Measurements from ENCODE around the gene ITPR1. TPM values are rescaled to one million over a fixed set of nuclear protein-coding genes. Genes with fewer than 3 reads are reported as not detected.

The ITPR1 gene
- total and polyA plus RNA-seq, 4 donors = 3.7 to 39.4 (median 8.2) TPM

DNA sequence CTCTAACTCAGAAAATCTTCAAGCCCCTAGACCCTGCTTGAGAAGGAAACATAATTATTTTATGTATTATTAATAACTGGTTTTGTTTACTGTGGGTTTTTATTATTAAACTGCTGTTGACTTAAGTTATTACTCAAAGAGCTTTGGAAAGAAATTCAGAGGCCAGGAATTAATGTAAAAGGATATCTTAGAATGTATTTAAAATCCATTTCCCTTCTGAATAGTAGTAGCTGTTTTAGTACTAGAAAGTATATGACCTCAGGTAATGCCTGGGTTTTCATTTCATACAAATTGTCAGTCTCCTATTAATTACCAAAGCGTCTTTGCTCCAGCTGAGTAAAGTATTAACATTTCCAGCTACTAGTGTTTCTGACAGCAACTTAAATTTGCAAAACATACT is 223.1 kb downstream of the ITPR1 start:
- Histone ChIP-seq H3K27me3 (ENCODE audit: control insufficient read depth in 4 of 4, insufficient read depth in 4 of 4, low read length in 3 of 4) (no peaks in the 10 kb centered on the region), H3K9me3 (ENCODE audit: control insufficient read depth in 4 of 4, low read length in 3 of 4) (no peaks in the 10 kb centered on the region), H3K9ac (ENCODE audit: low read depth in 1 of 2, low read length in 2 of 2) (no peak overlapping the region), H3K4me3 (ENCODE audit: low read depth in 1 of 3, low read length in 3 of 3) (no peak overlapping the region), H3K36me3 (ENCODE audit: control insufficient read depth in 4 of 4, insufficient read depth in 3 of 4, low read depth in 1 of 4, low read length in 3 of 4) (peaks cover 0 to 2% (median 0%) of the 10 kb centered on the region in 4 donors), H3K4me1 (ENCODE audit: control insufficient read depth in 4 of 4, insufficient read depth in 4 of 4, low read length in 3 of 4) (peaks cover 6 to 31% (median 13%) of the 10 kb centered on the region in 4 donors), H3K27ac (ENCODE audit: low read depth in 1 of 2, low read length in 2 of 2) (no peak overlapping the region)
- WGBS = 91% methylated on average over 1 of the region's 1 CpG
- no peak for TF ChIP-seq ZBTB33 (IDR thresholded peaks at IDR 0.05)
- no peak for DNase-seq (ENCODE audit: low spot score)

GRCh38 chr3:4716706-4717362 is 223.7 kb downstream of the ITPR1 start:
- H3K4me1 ChIP-seq (ENCODE audit: control insufficient read depth in 4 of 4, insufficient read depth in 4 of 4, low read length in 3 of 4) = peaks cover 6 to 31% (median 15%) of the 10 kb centered on the region in 4 donors
- no peaks in the 10 kb centered on the region for H3K27me3 ChIP-seq (ENCODE audit: control insufficient read depth in 4 of 4, insufficient read depth in 4 of 4, low read length in 3 of 4)
- H3K27ac ChIP-seq (ENCODE audit: low read depth in 1 of 2, low read length in 2 of 2) = no peak overlapping the region
- no peak for DNase-seq (ENCODE audit: low spot score)
- no peaks in the 10 kb centered on the region for H3K9me3 ChIP-seq (ENCODE audit: control insufficient read depth in 4 of 4, low read length in 3 of 4)
- TF ChIP-seq YY1 (IDR thresholded peaks at IDR 0.05) (no peak), GABPA (IDR thresholded peaks at IDR 0.05 in 1 of 2, conservative IDR thresholded peaks at IDR 0.05 in 1 of 2) (no peak), ATF3 (IDR thresholded peaks at IDR 0.05) (no peak), SP1 (IDR thresholded peaks at IDR 0.05) (no peak), RXRA (IDR thresholded peaks at IDR 0.05) (no peak), FOXA2 (IDR thresholded peaks at IDR 0.05) (no peak), NR2F2 (IDR thresholded peaks at IDR 0.05) (peak; percentile 20)
- 90% methylated on average over 14 of the region's 14 CpGs for WGBS
- H3K36me3 ChIP-seq (ENCODE audit: control insufficient read depth in 4 of 4, insufficient read depth in 3 of 4, low read depth in 1 of 4, low read length in 3 of 4) = peaks cover 0 to 2% (median 0%) of the 10 kb centered on the region in 4 donors
- H3K9ac ChIP-seq (ENCODE audit: low read depth in 1 of 2, low read length in 2 of 2) = no peak overlapping the region
- H3K4me3 ChIP-seq (ENCODE audit: low read depth in 1 of 3, low read length in 3 of 3) = no peak overlapping the region

GRCh38 chr3:4717363-4717740 is 224.2 kb downstream of the ITPR1 start:
- Histone ChIP-seq H3K27ac (ENCODE audit: low read depth in 1 of 2, low read length in 2 of 2) (no peak overlapping the region), H3K9ac (ENCODE audit: low read depth in 1 of 2, low read length in 2 of 2) (no peak overlapping the region), H3K9me3 (ENCODE audit: control insufficient read depth in 4 of 4, low read length in 3 of 4) (no peaks in the 10 kb centered on the region), H3K36me3 (ENCODE audit: control insufficient read depth in 4 of 4, insufficient read depth in 3 of 4, low read depth in 1 of 4, low read length in 3 of 4) (peaks cover 0 to 2% (median 0%) of the 10 kb centered on the region in 4 donors), H3K4me1 (ENCODE audit: control insufficient read depth in 4 of 4, insufficient read depth in 4 of 4, low read length in 3 of 4) (peaks cover 6 to 31% (median 16%) of the 10 kb centered on the region in 4 donors), H3K4me3 (ENCODE audit: low read depth in 1 of 3, low read length in 3 of 3) (no peak overlapping the region), H3K27me3 (ENCODE audit: control insufficient read depth in 4 of 4, insufficient read depth in 4 of 4, low read length in 3 of 4) (no peaks in the 10 kb centered on the region)
- no peak for DNase-seq (ENCODE audit: low spot score)
- TF ChIP-seq RAD21 (IDR thresholded peaks at IDR 0.05) (no peak), HNF4A (conservative IDR thresholded peaks at IDR 0.05) (no peak), YY1 (IDR thresholded peaks at IDR 0.05) (no peak), SP1 (IDR thresholded peaks at IDR 0.05) (no peak), TAF1 (conservative IDR thresholded peaks at IDR 0.05) (no peak), FOXA1 (IDR thresholded peaks at IDR 0.05) (no peak), ZBTB33 (IDR thresholded peaks at IDR 0.05) (no peak), ATF3 (IDR thresholded peaks at IDR 0.05) (no peak), HNF4G (IDR thresholded peaks at IDR 0.05) (no peak)
- TF ChIP-seq, protein P1, sequence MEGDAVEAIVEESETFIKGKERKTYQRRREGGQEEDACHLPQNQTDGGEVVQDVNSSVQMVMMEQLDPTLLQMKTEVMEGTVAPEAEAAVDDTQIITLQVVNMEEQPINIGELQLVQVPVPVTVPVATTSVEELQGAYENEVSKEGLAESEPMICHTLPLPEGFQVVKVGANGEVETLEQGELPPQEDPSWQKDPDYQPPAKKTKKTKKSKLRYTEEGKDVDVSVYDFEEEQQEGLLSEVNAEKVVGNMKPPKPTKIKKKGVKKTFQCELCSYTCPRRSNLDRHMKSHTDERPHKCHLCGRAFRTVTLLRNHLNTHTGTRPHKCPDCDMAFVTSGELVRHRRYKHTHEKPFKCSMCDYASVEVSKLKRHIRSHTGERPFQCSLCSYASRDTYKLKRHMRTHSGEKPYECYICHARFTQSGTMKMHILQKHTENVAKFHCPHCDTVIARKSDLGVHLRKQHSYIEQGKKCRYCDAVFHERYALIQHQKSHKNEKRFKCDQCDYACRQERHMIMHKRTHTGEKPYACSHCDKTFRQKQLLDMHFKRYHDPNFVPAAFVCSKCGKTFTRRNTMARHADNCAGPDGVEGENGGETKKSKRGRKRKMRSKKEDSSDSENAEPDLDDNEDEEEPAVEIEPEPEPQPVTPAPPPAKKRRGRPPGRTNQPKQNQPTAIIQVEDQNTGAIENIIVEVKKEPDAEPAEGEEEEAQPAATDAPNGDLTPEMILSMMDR (IDR thresholded peaks at IDR 0.05; ENCODE audit: low read depth, low read length, missing input control) = no peak
- 92% methylated on average over 5 of the region's 5 CpGs for WGBS
